A673 (cell line): ENCODE measurements around the gene CIC.

Source experiments
- EZH2 ChIP-seq: fragments of 200-600 bp; sonication (generic); IDR thresholded peaks from 2 replicates; pipeline ENCODE4 v1.6.1; 2017; ENCODE audit warnings: borderline replicate concordance, low read depth, mild to moderate bottlenecking, mixed read lengths, antibody characterized with exemption, low read length; ENCODE audit not compliant: poor library complexity, severe bottlenecking
- TF ChIP-seq, protein P1 (sequence below): fragments of 300-800, 200-600 bp; sonication (generic); conservative IDR thresholded peaks from 2 replicates; pipeline ENCODE4 v1.5.1; 2017; ENCODE audit warnings: low read depth, mild to moderate bottlenecking, antibody characterized with exemption, low read length, moderate library complexity, mixed read lengths

GRCh38 chr19:42248270-42249148, 20.5 kb upstream of the CIC start:
- TF ChIP-seq EZH2: no peak
- TF ChIP-seq, protein P1, sequence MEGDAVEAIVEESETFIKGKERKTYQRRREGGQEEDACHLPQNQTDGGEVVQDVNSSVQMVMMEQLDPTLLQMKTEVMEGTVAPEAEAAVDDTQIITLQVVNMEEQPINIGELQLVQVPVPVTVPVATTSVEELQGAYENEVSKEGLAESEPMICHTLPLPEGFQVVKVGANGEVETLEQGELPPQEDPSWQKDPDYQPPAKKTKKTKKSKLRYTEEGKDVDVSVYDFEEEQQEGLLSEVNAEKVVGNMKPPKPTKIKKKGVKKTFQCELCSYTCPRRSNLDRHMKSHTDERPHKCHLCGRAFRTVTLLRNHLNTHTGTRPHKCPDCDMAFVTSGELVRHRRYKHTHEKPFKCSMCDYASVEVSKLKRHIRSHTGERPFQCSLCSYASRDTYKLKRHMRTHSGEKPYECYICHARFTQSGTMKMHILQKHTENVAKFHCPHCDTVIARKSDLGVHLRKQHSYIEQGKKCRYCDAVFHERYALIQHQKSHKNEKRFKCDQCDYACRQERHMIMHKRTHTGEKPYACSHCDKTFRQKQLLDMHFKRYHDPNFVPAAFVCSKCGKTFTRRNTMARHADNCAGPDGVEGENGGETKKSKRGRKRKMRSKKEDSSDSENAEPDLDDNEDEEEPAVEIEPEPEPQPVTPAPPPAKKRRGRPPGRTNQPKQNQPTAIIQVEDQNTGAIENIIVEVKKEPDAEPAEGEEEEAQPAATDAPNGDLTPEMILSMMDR: no peak
